Heart right ventricle (tissue), 16 donors: ENCODE data around the gene RIT2. TPM values are rescaled to one million over a fixed set of nuclear protein-coding genes. Genes with fewer than 3 reads are reported as not detected.

ENCODE experiments used
- ATAC-seq, 8 donors: fragments of 200-7000 bp; cut with Tn5 transposase; one replicate each; pipeline ENCODE4 v1.9.1; 2020; ENCODE audit warnings: mild to moderate bottlenecking in 8 of 8, moderate library complexity in 8 of 8, moderate number of reproducible peaks in 1 of 8
- DNase-seq, 2 donors: peaks; one replicate each; pipeline ENCODE4 v3.0.0-alpha.2; 2020
- H3K27ac ChIP-seq, 10 donors: fragments of 200-600 bp; sonication (generic) in 2 of 10; one replicate each; pipeline versions ENCODE4 v1.5.0 to v1.8.0; 2020 to 2022; ENCODE audit warnings: mild to moderate bottlenecking in 3 of 10
- H3K27me3 ChIP-seq, 7 donors: fragments of 200-600 bp; one replicate each; pipeline ENCODE4 v1.8.0; 2021 to 2022; ENCODE audit warnings: mild to moderate bottlenecking in 2 of 7
- H3K36me3 ChIP-seq, 9 donors: fragments of 200-600 bp; sonication (generic) in 1 of 9; one replicate each; pipeline versions ENCODE4 v1.5.0 to v1.8.0; 2020 to 2022; ENCODE audit warnings: mild to moderate bottlenecking in 2 of 9
- H3K4me1 ChIP-seq, 9 donors: fragments of 200-600 bp; sonication (generic) in 1 of 9; one replicate each; pipeline versions ENCODE4 v1.5.0 to v1.8.0; 2020 to 2022; ENCODE audit warnings: mild to moderate bottlenecking in 4 of 9
- H3K4me3 ChIP-seq, 10 donors: fragments of 200-600 bp; sonication (generic) in 2 of 10; one replicate each; pipeline versions ENCODE4 v1.5.0 to v1.8.0; 2020 to 2022; ENCODE audit warnings: mild to moderate bottlenecking in 7 of 10, moderate library complexity in 2 of 10
- H3K9me3 ChIP-seq, 11 donors: fragments of 200-600 bp in 10 of 11; sonication (generic) in 2 of 11; one replicate each; pipeline versions ENCODE4 v1.5.0 to v1.8.0; 2013 to 2022; ENCODE audit warnings: mild to moderate bottlenecking in 2 of 11, control low read depth in 1 of 11, moderate library complexity in 1 of 11
- WGBS, 2 donors: extraction: QIAGEN DNeasy Blood & Tissue Kit; methylation state at CpG; one replicate each; pipeline ENCODE4 v1.1.7; 2013; ENCODE audit warnings: inconsistent platforms in 1 of 2; 5-methylcytosine and 5-hydroxymethylcytosine counted together
- intact Hi-C, 10 donors: fragments of 100-400 bp; cut with DNase I; formaldehyde crosslinking; loops; one replicate each; pipeline versions ENCODE4 v1.11.1 to v1.14.2; 2022
- polyA plus RNA-seq, 2 donors: library from polyadenylated mRNA; stranded (reverse); fragments of 200-250 nt; gene quantifications; one replicate each; pipeline ENCODE4 v1.2.3, GENCODE V29; 2013
- total RNA-seq, 10 donors: library from RNA; stranded (reverse); fragmentation: NEBNext Ultra II Directional in 3 of 10; extraction: Animal tissue kit (Norgen Biotek cat#: 25700) in 3 of 10; gene quantifications; one replicate each; pipeline versions ENCODE4 v1.2.1 to v1.2.4, GENCODE V29; 2021 to 2023
- TF ChIP-seq, protein P1 (sequence below), 9 donors: fragments of 200-600 bp; sonication (generic) in 2 of 9; IDR thresholded peaks; one replicate each; pipeline versions ENCODE4 v1.5.0 to v1.8.0; 2021 to 2022; ENCODE audit warnings: antibody characterized with exemption in 9 of 9, mild to moderate bottlenecking in 5 of 9, moderate library complexity in 1 of 9
- donor health status: Arrhythmogenic right ventricular cardiomyopathy.
- donor health status: ischemic (EF 13 %, LVEDD 7.1; RV severe dilation, severe dysfunction).
- donor health status: healthy with polysubstance abuse.
- donor health status: DM: no; HTN: yes; CAD: no.
- donor health status: DM: no; HTN: no; CAD: no.
- donor health status: ischemic (EF 25% LVEDD 6.9; RV normal size, moderate dysfunction).
- donor health status: ischemic (EF 25% LVEDD 5.7; RV mildly dilated, moderate dysfunction).
- donor health status: healthy.
- donor health status: DM: yes; HTN: yes; CAD: no.
- donor health status: Ischemic cardiomyopathy.
- donor health status: ischemic (EF 35%, LVEDD 5.7; RV mildly dilated, moderate dysfunction).
- donor health status: nonischemic (EF 11% LVEDD 7.7; RV severe dilation, severe dysfunction).
- donor health status: DM: yes; HTN: yes; CAD: no.
- donor health status: PGD.
- donor health status: ischemic (EF 29% LVEDD 5.4; RV normal size, mild dysfunction).
- donor health status: nonischemic (EF 23%, LVEDD 6.1; RV moderate dilation, normal function).

RIT2 gene
- total and polyA plus RNA-seq, 12 donors: not detected

DNA sequence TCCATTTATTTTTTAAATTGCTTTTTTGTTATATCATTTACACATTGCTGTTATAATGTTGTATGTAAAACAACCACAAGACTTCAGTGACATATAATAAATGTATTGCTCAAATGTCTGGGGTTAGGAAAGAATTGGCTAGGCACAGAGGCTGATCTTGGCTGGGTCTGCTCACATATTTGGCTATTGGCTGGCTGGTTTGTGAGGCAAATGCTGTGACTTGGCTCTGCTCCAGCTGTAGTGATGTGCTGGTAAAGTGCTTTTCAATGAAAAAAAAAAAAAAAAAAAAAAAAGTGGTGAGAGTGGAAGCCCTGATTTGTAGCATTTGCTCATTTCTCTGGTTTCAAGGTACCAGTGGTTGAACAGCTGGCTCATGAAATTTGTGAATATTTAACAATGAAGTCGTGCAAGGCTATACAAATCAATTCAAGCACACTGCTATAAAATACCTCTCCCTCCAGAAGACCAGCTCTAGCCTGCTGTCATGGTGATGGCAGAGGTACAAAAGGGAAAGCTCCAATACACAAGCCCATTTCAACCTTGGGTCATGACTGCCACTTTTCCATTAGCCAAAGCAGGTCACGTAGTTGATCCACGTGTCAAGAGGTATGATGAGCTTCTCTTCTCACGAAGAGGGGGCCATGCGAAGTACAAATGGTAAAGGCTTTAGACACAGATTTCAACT lies 43.7 kb upstream of the RIT2 start:
- DNase-seq (no peak), ATAC-seq (no peak)
- Histone ChIP-seq H3K27me3 (no peaks in the 10 kb centered on the region), H3K4me1 (no peaks in the 10 kb centered on the region), H3K27ac (no peak overlapping the region), H3K4me3 (no peak overlapping the region), H3K9me3 (peaks cover 0 to 14% (median 0%) of the 10 kb centered on the region in 11 donors), H3K36me3 (no peaks in the 10 kb centered on the region)
- TF ChIP-seq, protein P1, sequence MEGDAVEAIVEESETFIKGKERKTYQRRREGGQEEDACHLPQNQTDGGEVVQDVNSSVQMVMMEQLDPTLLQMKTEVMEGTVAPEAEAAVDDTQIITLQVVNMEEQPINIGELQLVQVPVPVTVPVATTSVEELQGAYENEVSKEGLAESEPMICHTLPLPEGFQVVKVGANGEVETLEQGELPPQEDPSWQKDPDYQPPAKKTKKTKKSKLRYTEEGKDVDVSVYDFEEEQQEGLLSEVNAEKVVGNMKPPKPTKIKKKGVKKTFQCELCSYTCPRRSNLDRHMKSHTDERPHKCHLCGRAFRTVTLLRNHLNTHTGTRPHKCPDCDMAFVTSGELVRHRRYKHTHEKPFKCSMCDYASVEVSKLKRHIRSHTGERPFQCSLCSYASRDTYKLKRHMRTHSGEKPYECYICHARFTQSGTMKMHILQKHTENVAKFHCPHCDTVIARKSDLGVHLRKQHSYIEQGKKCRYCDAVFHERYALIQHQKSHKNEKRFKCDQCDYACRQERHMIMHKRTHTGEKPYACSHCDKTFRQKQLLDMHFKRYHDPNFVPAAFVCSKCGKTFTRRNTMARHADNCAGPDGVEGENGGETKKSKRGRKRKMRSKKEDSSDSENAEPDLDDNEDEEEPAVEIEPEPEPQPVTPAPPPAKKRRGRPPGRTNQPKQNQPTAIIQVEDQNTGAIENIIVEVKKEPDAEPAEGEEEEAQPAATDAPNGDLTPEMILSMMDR (IDR thresholded peaks at IDR 0.05): no peak
- WGBS, 2 donors: 86 to 87% methylated on average over 5 of the region's 5 CpGs
- intact Hi-C loops: no loop called here

DNA sequence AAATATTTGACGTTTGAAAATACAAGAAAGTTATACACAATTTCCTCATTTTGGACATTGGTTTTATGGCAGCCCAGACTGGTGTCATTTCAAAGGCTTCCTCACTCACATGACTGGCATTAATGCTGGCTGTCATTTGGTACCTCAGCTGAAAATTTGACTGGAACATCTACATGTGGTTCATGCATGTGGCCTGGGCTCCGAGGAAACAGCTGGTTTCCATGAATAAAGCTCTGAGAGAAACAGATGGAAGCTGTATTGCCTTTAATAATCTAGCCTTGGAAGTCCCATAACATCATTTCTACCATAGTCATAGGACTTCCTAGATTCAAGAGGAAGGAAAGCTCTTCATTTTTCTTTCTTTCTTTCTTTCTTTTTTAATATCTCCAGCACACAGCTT lies 42.9 kb upstream of the RIT2 start:
- WGBS, 2 donors: 61 to 70% methylated on average over 2 of the region's 2 CpGs
- DNase-seq (no peak), ATAC-seq (no peak)
- Histone ChIP-seq H3K27me3 (no peaks in the 10 kb centered on the region), H3K27ac (no peak overlapping the region), H3K9me3 (peaks cover 0 to 7% (median 0%) of the 10 kb centered on the region in 11 donors), H3K36me3 (no peaks in the 10 kb centered on the region), H3K4me1 (no peaks in the 10 kb centered on the region), H3K4me3 (no peak overlapping the region)
- TF ChIP-seq, protein P1 (IDR thresholded peaks at IDR 0.05): no peak
- intact Hi-C loops: no loop called here

DNA sequence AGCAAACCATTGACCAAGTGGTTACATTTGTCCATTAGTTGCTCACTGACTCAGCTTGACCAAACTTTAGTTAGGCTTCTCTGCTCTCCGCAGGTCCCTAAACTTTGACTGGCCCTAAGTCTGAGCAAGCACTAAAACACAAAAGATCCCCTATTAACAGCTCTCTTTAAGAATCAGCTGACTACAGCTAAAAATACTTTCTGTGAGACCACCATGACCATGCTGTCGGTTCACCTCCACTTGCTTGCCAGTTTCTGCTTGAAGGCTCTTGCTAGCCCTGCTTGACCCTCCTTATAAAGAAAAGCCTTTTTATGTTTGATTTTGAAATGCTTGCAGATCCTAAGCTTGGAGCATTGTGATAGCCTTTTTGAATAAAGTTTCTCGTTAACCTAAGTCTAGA lies 40.4 kb upstream of the RIT2 start:
- no peaks in the 10 kb centered on the region for H3K27me3 ChIP-seq
- H3K4me3 ChIP-seq: no peak overlapping the region
- 85 to 89% methylated on average over 3 of the region's 3 CpGs for WGBS, 2 donors
- no peaks in the 10 kb centered on the region for H3K4me1 ChIP-seq
- intact Hi-C loops: no loop called here
- H3K27ac ChIP-seq: no peak overlapping the region
- DNase-seq (no peak), ATAC-seq (no peak)
- TF ChIP-seq, protein P1 (IDR thresholded peaks at IDR 0.05): no peak
- no peaks in the 10 kb centered on the region for H3K36me3 ChIP-seq
- no peaks in the 10 kb centered on the region for H3K9me3 ChIP-seq

DNA sequence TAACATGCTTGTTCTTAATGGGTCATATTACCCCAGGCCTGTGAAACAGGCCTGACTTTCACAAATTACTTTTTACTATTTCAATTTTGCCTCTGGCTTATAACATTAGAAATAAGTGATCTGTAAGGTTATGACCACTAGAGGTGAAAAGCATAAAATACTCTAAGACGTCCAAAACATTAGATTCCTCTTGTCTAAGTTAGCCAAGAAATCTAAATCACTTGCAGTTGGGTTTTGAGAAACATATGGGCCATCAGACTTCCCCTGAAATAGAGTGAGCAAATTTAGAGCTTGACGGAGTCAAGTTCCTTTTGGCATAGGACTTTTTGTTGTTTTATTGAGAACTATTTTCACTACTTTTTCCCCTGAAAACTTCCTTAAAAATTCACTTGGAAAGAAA lies 32.7 kb upstream of the RIT2 start:
- ATAC-seq (no peak), DNase-seq (no peak)
- Histone ChIP-seq H3K9me3 (no peaks in the 10 kb centered on the region), H3K36me3 (no peaks in the 10 kb centered on the region), H3K4me1 (no peaks in the 10 kb centered on the region), H3K27ac (no peak overlapping the region), H3K27me3 (no peaks in the 10 kb centered on the region), H3K4me3 (no peak overlapping the region)
- 72 to 80% methylated on average over 2 of the region's 2 CpGs for WGBS, 2 donors
- intact Hi-C loops: no loop called here
- TF ChIP-seq, protein P1 (IDR thresholded peaks at IDR 0.05): no peak
